Suprapubic skin (tissue), 3 donors: ENCODE data around the gene FXYD7.

Experiments used
- EP300 ChIP-seq: sonication (generic); formaldehyde crosslinking; IDR thresholded peaks from one replicate; pipeline ENCODE4 v1.6.1; 2017; ENCODE audit warnings: antibody characterized with exemption
- POLR2A ChIP-seq, 2 donors: fragments of 450-650 bp; IDR thresholded peaks; one replicate each; pipeline ENCODE4 v1.6.1; 2017; ENCODE audit warnings: antibody characterized with exemption in 2 of 2, mild to moderate bottlenecking in 2 of 2, moderate library complexity in 2 of 2
- TF ChIP-seq, protein P1 (sequence below), 2 donors: fragments of 200-600 bp in 1 of 2; fragments of 450-650 bp in 1 of 2; sonication (generic) in 1 of 2; IDR thresholded peaks; one replicate each; pipeline ENCODE4 v1.5.1; 2016 to 2019; ENCODE audit warnings: antibody characterized with exemption in 2 of 2, mild to moderate bottlenecking in 1 of 2, moderate library complexity in 1 of 2

DNA sequence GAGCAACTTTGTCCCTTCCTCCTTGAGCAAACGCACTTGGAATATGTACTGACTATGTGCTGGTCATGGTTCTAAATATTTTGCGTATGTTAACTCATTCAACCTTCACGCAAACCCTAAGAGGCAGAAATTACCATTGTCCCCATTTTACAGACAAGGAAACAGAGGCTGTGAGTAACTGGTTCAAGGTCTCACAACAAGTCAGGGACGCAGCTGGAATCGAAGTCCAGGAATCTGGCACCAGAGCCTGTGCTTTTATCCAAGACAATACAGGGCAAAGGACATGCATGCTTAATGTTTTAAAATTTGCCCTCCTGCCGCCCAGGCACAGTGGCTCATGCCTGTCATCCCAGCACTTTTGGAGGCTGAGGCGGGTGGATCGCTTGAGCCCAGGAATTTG is 16.6 kb downstream of the FXYD7 start:
- TF ChIP-seq, protein P1, sequence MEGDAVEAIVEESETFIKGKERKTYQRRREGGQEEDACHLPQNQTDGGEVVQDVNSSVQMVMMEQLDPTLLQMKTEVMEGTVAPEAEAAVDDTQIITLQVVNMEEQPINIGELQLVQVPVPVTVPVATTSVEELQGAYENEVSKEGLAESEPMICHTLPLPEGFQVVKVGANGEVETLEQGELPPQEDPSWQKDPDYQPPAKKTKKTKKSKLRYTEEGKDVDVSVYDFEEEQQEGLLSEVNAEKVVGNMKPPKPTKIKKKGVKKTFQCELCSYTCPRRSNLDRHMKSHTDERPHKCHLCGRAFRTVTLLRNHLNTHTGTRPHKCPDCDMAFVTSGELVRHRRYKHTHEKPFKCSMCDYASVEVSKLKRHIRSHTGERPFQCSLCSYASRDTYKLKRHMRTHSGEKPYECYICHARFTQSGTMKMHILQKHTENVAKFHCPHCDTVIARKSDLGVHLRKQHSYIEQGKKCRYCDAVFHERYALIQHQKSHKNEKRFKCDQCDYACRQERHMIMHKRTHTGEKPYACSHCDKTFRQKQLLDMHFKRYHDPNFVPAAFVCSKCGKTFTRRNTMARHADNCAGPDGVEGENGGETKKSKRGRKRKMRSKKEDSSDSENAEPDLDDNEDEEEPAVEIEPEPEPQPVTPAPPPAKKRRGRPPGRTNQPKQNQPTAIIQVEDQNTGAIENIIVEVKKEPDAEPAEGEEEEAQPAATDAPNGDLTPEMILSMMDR (IDR thresholded peaks at IDR 0.05): no peak
- TF ChIP-seq EP300: no peak
- TF ChIP-seq POLR2A (IDR thresholded peaks at IDR 0.05): no peak
